Lung (tissue), 12 donors: ENCODE data around the gene ZNF48. TPM values are rescaled to one million over a fixed set of nuclear protein-coding genes. Genes with fewer than 3 reads are reported as not detected.

Experiments used
- ATAC-seq: fragments of 200-7000 bp; cut with Tn5 transposase; one replicate; pipeline ENCODE4 v1.9.1; 2020; ENCODE audit warnings: moderate number of reproducible peaks; ENCODE audit not compliant: insufficient read depth, low FRiP score
- DNase-seq, 3 donors: peaks; one replicate each; pipeline ENCODE4 v3.0.0-alpha.2; 2013 to 2017
- H3K27ac ChIP-seq, 2 donors: one replicate each; pipeline ENCODE4 v1.5.1; 2013; ENCODE audit warnings: mild to moderate bottlenecking in 2 of 2, moderate library complexity in 2 of 2, control low read depth in 1 of 2, inconsistent platforms in 1 of 2, low read depth in 1 of 2, low read length in 1 of 2
- H3K27me3 ChIP-seq, 3 donors: one replicate each; pipeline ENCODE4 v1.5.1; 2013; ENCODE audit warnings: low read length in 2 of 3; ENCODE audit not compliant: control insufficient read depth in 3 of 3, insufficient read depth in 3 of 3
- H3K36me3 ChIP-seq, 4 donors: one replicate each; pipeline ENCODE4 v1.5.1; 2013; ENCODE audit warnings: low read length in 4 of 4, mild to moderate bottlenecking in 1 of 4, moderate library complexity in 1 of 4; ENCODE audit not compliant: control insufficient read depth in 4 of 4, insufficient read depth in 4 of 4
- H3K4me1 ChIP-seq, 5 donors: one replicate each; pipeline ENCODE4 v1.5.1; 2013; ENCODE audit warnings: low read length in 5 of 5, mild to moderate bottlenecking in 2 of 5, moderate library complexity in 1 of 5; ENCODE audit not compliant: control insufficient read depth in 5 of 5, insufficient read depth in 5 of 5
- H3K4me3 ChIP-seq: one replicate; pipeline ENCODE4 v1.5.1; 2013; ENCODE audit warnings: mild to moderate bottlenecking, control low read depth, moderate library complexity
- H3K9ac ChIP-seq, 2 donors: one replicate each; pipeline ENCODE4 v1.5.1; 2013; ENCODE audit warnings: low read length in 2 of 2, control low read depth in 1 of 2; ENCODE audit not compliant: insufficient read depth in 1 of 2
- H3K9me3 ChIP-seq, 4 donors: one replicate each; pipeline ENCODE4 v1.5.1; 2013; ENCODE audit warnings: low read length in 3 of 4, mild to moderate bottlenecking in 1 of 4, moderate library complexity in 1 of 4; ENCODE audit not compliant: control insufficient read depth in 4 of 4, insufficient read depth in 3 of 4
- CTCF ChIP-seq: IDR thresholded peaks from 2 replicates; pipeline ENCODE4 v1.5.1; 2012; ENCODE audit warnings: mild to moderate bottlenecking; ENCODE audit errors: control extremely low read depth, extremely low read depth
- WGBS, 2 donors: extraction: QIAGEN DNeasy Blood & Tissue Kit; methylation state at CpG; one replicate each; pipeline ENCODE4 v1.1.7; 2013; 5-methylcytosine and 5-hydroxymethylcytosine counted together
- polyA plus RNA-seq, 2 donors: library from polyadenylated mRNA; stranded (reverse); fragments of 200-250 nt; gene quantifications; one replicate each; pipeline ENCODE4 v1.2.1, GENCODE V29; 2013
- total RNA-seq, 2 donors: library from RNA; depleted of rRNA in 1 of 2; stranded (reverse); fragments of >200 nt in 1 of 2; gene quantifications; one replicate each; pipeline ENCODE4 v1.2.1, GENCODE V29; 2014 to 2021
- donor health status: control.
- donor health status: control.
- donor health status: Bipolar disorder and iron deficiency.
- donor health status: healthy.
- donor health status: DM: yes; HTN: yes; CAD: no.

ZNF48 gene
- total and polyA plus RNA-seq, 4 donors, result 4.2 to 8.0 (median 5.0) TPM

DNA sequence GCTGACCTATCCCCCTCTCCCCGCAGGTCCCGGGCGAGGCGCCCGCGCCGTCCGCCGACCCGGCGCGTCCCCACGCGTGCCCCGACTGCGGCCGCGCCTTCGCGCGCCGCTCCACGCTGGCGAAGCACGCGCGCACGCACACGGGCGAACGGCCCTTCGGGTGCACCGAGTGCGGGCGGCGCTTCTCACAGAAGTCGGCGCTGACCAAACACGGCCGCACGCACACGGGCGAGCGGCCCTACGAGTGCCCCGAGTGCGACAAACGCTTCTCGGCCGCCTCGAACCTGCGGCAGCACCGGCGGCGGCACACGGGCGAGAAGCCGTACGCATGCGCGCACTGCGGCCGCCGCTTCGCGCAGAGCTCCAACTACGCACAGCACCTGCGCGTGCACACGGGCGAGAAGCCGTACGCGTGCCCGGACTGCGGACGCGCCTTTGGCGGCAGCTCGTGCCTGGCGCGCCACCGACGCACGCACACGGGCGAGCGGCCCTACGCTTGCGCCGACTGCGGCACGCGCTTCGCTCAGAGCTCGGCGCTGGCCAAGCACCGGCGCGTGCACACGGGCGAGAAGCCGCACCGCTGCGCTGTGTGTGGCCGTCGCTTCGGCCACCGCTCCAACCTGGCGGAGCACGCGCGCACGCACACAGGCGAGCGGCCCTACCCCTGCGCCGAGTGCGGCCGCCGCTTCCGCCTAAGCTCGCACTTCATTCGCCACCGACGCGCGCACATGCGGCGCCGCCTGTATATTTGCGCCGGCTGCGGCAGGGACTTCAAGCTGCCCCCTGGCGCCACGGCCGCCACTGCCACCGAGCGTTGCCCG lies 22.5 kb downstream of the ZNF48 start:
- WGBS, 2 donors, result 1% methylated on average over 126 to 140 of the region's 140 CpGs
- Histone ChIP-seq H3K27ac (peak overlapping the region; percentile 39 to 91), H3K9ac (no peak overlapping the region), H3K27me3 (no peaks in the 10 kb centered on the region), H3K9me3 (no peaks in the 10 kb centered on the region), H3K36me3 (peaks cover 0 to 12% (median 3%) of the 10 kb centered on the region in 4 donors), H3K4me3 (peak overlapping the region; percentile 50), H3K4me1 (peaks cover 0 to 10% (median 0%) of the 10 kb centered on the region in 5 donors)
- TF ChIP-seq CTCF, result no peak
- DNase-seq (peak; percentile 89 to 97 (median 90)), ATAC-seq (peak; percentile 96)

DNA sequence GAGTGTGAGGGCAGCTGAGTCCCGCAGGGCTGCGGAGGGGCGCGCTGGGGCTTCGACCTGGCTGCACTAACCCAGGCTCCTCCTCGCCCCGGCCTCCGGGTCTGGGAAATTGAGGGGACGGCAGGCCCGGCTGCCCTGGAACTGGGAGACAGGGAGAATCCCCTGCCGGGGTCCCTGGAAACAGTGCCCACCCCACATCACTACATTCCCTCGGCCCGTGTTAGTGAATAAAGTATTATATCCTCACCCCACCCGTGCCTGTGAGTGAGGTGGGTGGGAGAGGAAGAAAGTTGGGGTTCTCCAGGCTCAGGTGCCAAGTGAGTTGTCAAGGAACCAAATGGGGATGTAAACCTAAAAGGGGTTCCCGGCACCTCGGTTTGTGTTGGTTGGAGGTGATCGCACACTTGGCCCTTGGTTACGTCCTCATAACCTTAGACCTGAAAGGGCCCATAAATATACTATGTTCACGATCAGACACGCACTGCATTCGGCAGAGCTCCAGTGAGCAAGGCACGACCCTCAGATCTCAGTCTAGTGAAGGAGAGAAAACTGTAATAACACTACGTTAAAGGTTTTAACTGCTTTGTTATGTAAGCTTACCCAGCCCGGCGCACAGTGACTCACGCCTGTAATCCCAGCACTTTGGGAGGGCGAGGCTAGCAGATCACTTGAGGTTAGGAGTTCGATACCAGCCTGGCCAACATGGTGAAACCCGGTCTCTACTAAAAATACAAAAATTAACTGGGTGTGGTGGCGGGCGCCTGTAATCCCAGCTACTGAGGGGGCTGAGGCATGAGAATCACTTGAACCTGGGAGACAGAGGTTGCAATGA lies 23.3 kb downstream of the ZNF48 start:
- no peak for ATAC-seq
- 61 to 62% methylated on average over 31 of the region's 31 CpGs for WGBS, 2 donors
- H3K27ac ChIP-seq, result peak overlapping the region; percentile 39 to 91
- H3K9me3 ChIP-seq, result no peaks in the 10 kb centered on the region
- no peak for DNase-seq
- TF ChIP-seq CTCF, result no peak
- H3K27me3 ChIP-seq, result no peaks in the 10 kb centered on the region
- H3K4me1 ChIP-seq, result peaks cover 0 to 10% (median 0%) of the 10 kb centered on the region in 5 donors
- H3K9ac ChIP-seq, result no peak overlapping the region
- peak overlapping the region; percentile 50 for H3K4me3 ChIP-seq
- H3K36me3 ChIP-seq, result peaks cover 2 to 15% (median 6%) of the 10 kb centered on the region in 4 donors

DNA sequence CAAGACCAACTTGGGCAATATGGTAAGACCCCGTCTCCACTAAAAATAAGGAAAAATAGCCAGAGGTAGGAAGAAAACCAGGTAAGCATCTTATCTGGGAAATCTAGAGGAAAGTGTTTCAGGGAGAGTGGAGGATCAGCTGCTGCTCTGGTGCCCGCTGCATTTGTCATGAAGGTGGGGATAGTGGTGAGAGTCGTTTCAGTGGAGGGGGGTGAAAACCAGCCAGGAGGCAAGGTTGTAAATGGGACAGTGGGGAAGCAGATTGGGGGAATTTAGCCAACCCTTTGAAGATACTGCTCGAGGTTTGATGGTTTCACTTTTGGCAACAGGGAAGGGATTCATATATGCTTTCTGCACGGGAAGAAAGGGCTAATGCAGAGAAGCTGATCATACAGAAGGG lies 25.8 kb downstream of the ZNF48 start:
- no peaks in the 10 kb centered on the region for H3K9me3 ChIP-seq
- peaks cover 0 to 10% (median 0%) of the 10 kb centered on the region in 5 donors for H3K4me1 ChIP-seq
- no peak overlapping the region for H3K9ac ChIP-seq
- no peak overlapping the region for H3K4me3 ChIP-seq
- no peak overlapping the region for H3K27ac ChIP-seq
- DNase-seq (no peak), ATAC-seq (no peak)
- no peak for TF ChIP-seq CTCF
- no peaks in the 10 kb centered on the region for H3K27me3 ChIP-seq
- WGBS, 2 donors, result 79 to 89% methylated on average over 5 of the region's 5 CpGs
- peaks cover 9 to 18% (median 16%) of the 10 kb centered on the region in 4 donors for H3K36me3 ChIP-seq
